Measurements from ENCODE around the gene HCAR2.
"Not testable (repeated sequence)": the region's sequence is repeated elsewhere in the genome, so short reads cannot be mapped to it uniquely, and the experiment has no call there.

HCAR2 gene

GRCh38 chr12:122702890-122703611, at the start of gene HCAR2:
TSS of gene HCAR2 (minus strand) at chr12:122703357. CDS start at chr12:122703283, 74 bp downstream.
- not testable (repeated sequence) for DNase-seq (ENCODE audit: low read depth in 2 of 2, low spot score in 1 of 2)

- DNase-seq (ENCODE audit: low read depth in 2 of 2, low spot score in 1 of 2): peak; percentile 98
Measured at GRCh38 chr12:122752464-122753318, 49.5 kb upstream of the HCAR2 start, which contains the start of gene DENR. TSS of gene DENR (plus strand) at chr12:122752824. CDS start at chr12:122753702, 878 bp downstream.

- DNase-seq (ENCODE audit: low read depth in 2 of 2, low spot score in 1 of 2): not testable (repeated sequence)
Measured at GRCh38 chr12:122750781-122751515, 47.8 kb upstream of the HCAR2 start.

- no peak for DNase-seq (ENCODE audit: low read depth in 2 of 2, low spot score in 1 of 2)
Measured at GRCh38 chr12:122749569-122750332, 46.6 kb upstream of the HCAR2 start.

- DNase-seq (ENCODE audit: low read depth in 2 of 2, low spot score in 1 of 2): no peak
Measured at GRCh38 chr12:122747224-122748135, 44.3 kb upstream of the HCAR2 start.

- DNase-seq (ENCODE audit: low read depth in 2 of 2, low spot score in 1 of 2): no peak
Measured at GRCh38 chr12:122743895-122744525, 40.9 kb upstream of the HCAR2 start.

- no peak for DNase-seq (ENCODE audit: low read depth in 2 of 2, low spot score in 1 of 2)
Measured at GRCh38 chr12:122740351-122740750, 37.2 kb upstream of the HCAR2 start.

GRCh38 chr12:122738571-122738970, 35.4 kb upstream of the HCAR2 start:
- no peak for DNase-seq (ENCODE audit: low read depth in 2 of 2, low spot score in 1 of 2)

GRCh38 chr12:122732611-122733010, 29.5 kb upstream of the HCAR2 start:
- DNase-seq (ENCODE audit: low read depth in 2 of 2, low spot score in 1 of 2): no peak

- no peak for DNase-seq (ENCODE audit: low read depth in 2 of 2, low spot score in 1 of 2)
Measured at GRCh38 chr12:122732170-122732569, 29.0 kb upstream of the HCAR2 start.

- no peak for DNase-seq (ENCODE audit: low read depth in 2 of 2, low spot score in 1 of 2)
Measured at GRCh38 chr12:122730215-122731014, 27.3 kb upstream of the HCAR2 start, which contains the start of gene HCAR1. TSS of gene HCAR1 (minus strand) at chr12:122730844. CDS start at chr12:122730339, 505 bp downstream.

GRCh38 chr12:122729583-122730214, 26.5 kb upstream of the HCAR2 start:
- DNase-seq (ENCODE audit: low read depth in 2 of 2, low spot score in 1 of 2): no peak

GRCh38 chr12:122726080-122726558, 23.0 kb upstream of the HCAR2 start:
- DNase-seq (ENCODE audit: low read depth in 2 of 2, low spot score in 1 of 2): no peak

GRCh38 chr12:122725452-122726079, 22.4 kb upstream of the HCAR2 start:
- DNase-seq (ENCODE audit: low read depth in 2 of 2, low spot score in 1 of 2): no peak

GRCh38 chr12:122724641-122725243, 21.6 kb upstream of the HCAR2 start:
- no peak for DNase-seq (ENCODE audit: low read depth in 2 of 2, low spot score in 1 of 2)

GRCh38 chr12:122722387-122722786, 19.2 kb upstream of the HCAR2 start:
- DNase-seq (ENCODE audit: low read depth in 2 of 2, low spot score in 1 of 2): no peak

- no peak for DNase-seq (ENCODE audit: low read depth in 2 of 2, low spot score in 1 of 2)
Measured at GRCh38 chr12:122721057-122721545, 17.9 kb upstream of the HCAR2 start.
